BJ (cell line): ENCODE data around the gene EIF4E. TPM values are rescaled to one million over a fixed set of nuclear protein-coding genes. Genes with fewer than 3 reads are reported as not detected.
"Not testable (repeated sequence)": the region's sequence is repeated elsewhere in the genome, so short reads cannot be mapped to it uniquely, and the experiment has no call there.

Experiments
- CTCF ChIA-PET: fragments of 350-600 bp; formaldehyde crosslinking; extraction: SDS; loops from one replicate; lab custom pipeline; 2021; ENCODE audit warnings: antibody characterized with exemption, inconsistent platforms; lab: Yijun Ruan, JAX
- POLR2A ChIA-PET: fragments of 300-600 bp; sonication (Branson Sonifier 250); formaldehyde crosslinking; extraction: SDS; loops from one replicate; lab custom pipeline; 2021; ENCODE audit warnings: antibody characterized with exemption; lab: Charles Lee
- DNase-seq: peaks from one replicate; pipeline ENCODE4 v3.0.0-alpha.2; 2011; ENCODE audit warnings: low read depth
- H3K27me3 ChIP-seq: 2 replicates; pipeline ENCODE4 v1.6.0; 2011; ENCODE audit warnings: low read length; ENCODE audit not compliant: control insufficient read depth, insufficient read depth
- H3K36me3 ChIP-seq: 2 replicates; pipeline ENCODE4 v1.5.1; 2011; ENCODE audit warnings: low read length; ENCODE audit not compliant: control insufficient read depth, insufficient read depth
- H3K4me3 ChIP-seq: 2 replicates; pipeline ENCODE4 v1.5.1; 2011; ENCODE audit warnings: low read depth, mild to moderate bottlenecking, control low read depth, low read length
- CTCF ChIP-seq: IDR thresholded peaks from 2 replicates; pipeline ENCODE4 v1.5.1; 2011; ENCODE audit warnings: low read depth, mild to moderate bottlenecking, control low read depth, inconsistent platforms, low read length, moderate library complexity; ENCODE audit not compliant: insufficient read depth
- polyA plus RNA-seq: library from polyadenylated mRNA; depleted of rRNA; stranded (reverse); fragments of >200 nt; gene quantifications from 2 replicates; pipeline ENCODE4 v1.2.3, GENCODE V29; 2011

EIF4E gene
- polyA plus RNA-seq, 1 experiment = 24.6 TPM

GRCh38 chr4:98921292-98921691 is 7.6 kb downstream of the EIF4E start:
- TF ChIP-seq CTCF = no peak
- ChIA-PET CTCF (interaction anchor here (1.1 kb wide), 1 partner anchor 9 kb away, joined by 4 read pairs; no protein-coding TSS in a partner anchor), POLR2A (no interaction called here)
- Histone ChIP-seq H3K36me3 (no peaks in the 10 kb centered on the region), H3K27me3 (no peaks in the 10 kb centered on the region), H3K4me3 (no peak overlapping the region)
- DNase-seq = no peak

GRCh38 chr4:98919996-98920395 is 8.9 kb downstream of the EIF4E start:
- no peak for TF ChIP-seq CTCF
- Histone ChIP-seq H3K36me3 (no peaks in the 10 kb centered on the region), H3K27me3 (no peaks in the 10 kb centered on the region), H3K4me3 (no peak overlapping the region)
- POLR2A ChIA-PET = no interaction called here
- no peak for DNase-seq
- CTCF ChIA-PET = no interaction called here

GRCh38 chr4:98910728-98911127 is 18.2 kb downstream of the EIF4E start:
- POLR2A ChIA-PET = not testable (repeated sequence)

GRCh38 chr4:98909646-98910401 is 19.1 kb downstream of the EIF4E start:
- H3K27me3 ChIP-seq = no peaks in the 10 kb centered on the region
- H3K36me3 ChIP-seq = no peaks in the 10 kb centered on the region
- no peak for TF ChIP-seq CTCF
- CTCF ChIA-PET = no interaction called here
- POLR2A ChIA-PET = no interaction called here
- no peak overlapping the region for H3K4me3 ChIP-seq
- no peak for DNase-seq

More at GRCh38 chr4:98910728-98911127, 18.2 kb downstream of the EIF4E start:
- H3K36me3 ChIP-seq, DNase-seq, H3K27me3 ChIP-seq, H3K4me3 ChIP-seq: not testable (repeated sequence)
- CTCF ChIA-PET = interaction anchor here (1.0 kb wide), 1 partner anchor 84 kb away, joined by 3 read pairs; the partner anchor contains the start of gene METAP1

GRCh38 chr4:98908703-98909262 is 20.1 kb downstream of the EIF4E start:
- no peak for DNase-seq
- Histone ChIP-seq H3K4me3 (no peak overlapping the region), H3K36me3 (no peaks in the 10 kb centered on the region), H3K27me3 (no peaks in the 10 kb centered on the region)
- POLR2A ChIA-PET = no interaction called here
- CTCF ChIA-PET = no interaction called here
- no peak for TF ChIP-seq CTCF

- no peaks in the 10 kb centered on the region for H3K27me3 ChIP-seq
- H3K36me3 ChIP-seq = no peaks in the 10 kb centered on the region
- no peak for TF ChIP-seq CTCF
- ChIA-PET POLR2A (no interaction called here), CTCF (no interaction called here)
- DNase-seq = no peak
- H3K4me3 ChIP-seq = no peak overlapping the region
Measured at GRCh38 chr4:98908182-98908581, 20.8 kb downstream of the EIF4E start.
